DND-41 (cell line): ENCODE results near the gene FAM163B.

Experiments
- ATAC-seq: fragments of 200-7000 bp; cut with Tn5 transposase; 3 replicates; pipeline ENCODE4 v1.9.1; 2021; ENCODE audit warnings: low read depth; ENCODE audit not compliant: insufficient read depth
- DNase-seq: peaks from one replicate; pipeline ENCODE4 v3.0.0-alpha.2; 2020
- H2AFZ ChIP-seq: 2 replicates; pipeline ENCODE4 v1.6.0; 2012; ENCODE audit warnings: low read depth, low read length
- H3K27ac ChIP-seq: 2 replicates; pipeline ENCODE4 v1.5.1; 2012; ENCODE audit warnings: low read length, inconsistent platforms
- H3K27me3 ChIP-seq: fragments of 200-600 bp; sonication (generic); 2 replicates; pipeline ENCODE4 v1.6.0; 2012; ENCODE audit warnings: low read length, mild to moderate bottlenecking, inconsistent platforms; ENCODE audit not compliant: insufficient read depth, poor library complexity
- H3K36me3 ChIP-seq: 2 replicates; pipeline ENCODE4 v1.5.1; 2012; ENCODE audit warnings: low read length, inconsistent platforms; ENCODE audit not compliant: insufficient read depth
- H3K4me1 ChIP-seq: 2 replicates; pipeline ENCODE4 v1.5.1; 2012; ENCODE audit warnings: mild to moderate bottlenecking, low read length; ENCODE audit not compliant: insufficient read depth
- H3K4me2 ChIP-seq: 2 replicates; pipeline ENCODE4 v1.6.0; 2012; ENCODE audit warnings: mild to moderate bottlenecking, moderate library complexity, low read length, inconsistent platforms; ENCODE audit not compliant: insufficient read depth
- H3K4me3 ChIP-seq, 2 experiments: fragments of 200-600 bp in 1 of 2; shearing (Covaris generic) in 1 of 2; 2 replicates each; pipeline ENCODE4 v1.5.1; 2012 to 2016; ENCODE audit warnings: inconsistent platforms in 2 of 2, low read length in 2 of 2, mild to moderate bottlenecking in 2 of 2, low read depth in 1 of 2, moderate library complexity in 1 of 2
- H3K79me2 ChIP-seq: 2 replicates; pipeline ENCODE4 v1.6.0; 2012; ENCODE audit warnings: low read length, inconsistent platforms; ENCODE audit not compliant: insufficient read depth
- H3K9ac ChIP-seq: 2 replicates; pipeline ENCODE4 v1.6.0; 2012; ENCODE audit warnings: low read depth, mild to moderate bottlenecking, inconsistent platforms, low read length, moderate library complexity
- H3K9me3 ChIP-seq: 2 replicates; pipeline ENCODE4 v1.5.1; 2012; ENCODE audit warnings: low read length, moderate library complexity, mild to moderate bottlenecking, inconsistent platforms; ENCODE audit not compliant: insufficient read depth, severe bottlenecking
- H4K20me1 ChIP-seq: 2 replicates; pipeline ENCODE4 v1.6.0; 2012; ENCODE audit warnings: low read length; ENCODE audit not compliant: insufficient read depth
- EZH2 ChIP-seq: IDR thresholded peaks from 3 replicates; pipeline ENCODE4 v1.6.1; 2012; ENCODE audit warnings: borderline replicate concordance, low read depth, mild to moderate bottlenecking, moderate library complexity, low read length, inconsistent platforms; ENCODE audit not compliant: severe bottlenecking
- TF ChIP-seq, protein P1 (sequence below): IDR thresholded peaks from 2 replicates; pipeline ENCODE4 v1.5.1; 2012; ENCODE audit warnings: borderline replicate concordance, low read length, moderate library complexity, mild to moderate bottlenecking; ENCODE audit not compliant: poor library complexity, severe bottlenecking; ENCODE audit errors: extremely low read depth

The FAM163B gene

GRCh38 chr9:133545494-133546286 is 63.5 kb downstream of the FAM163B start:
- no peak overlapping the region for H3K27ac ChIP-seq
- no peaks in the 10 kb centered on the region for H3K4me1 ChIP-seq
- H3K36me3 ChIP-seq, result no peaks in the 10 kb centered on the region
- no peak for ATAC-seq
- H3K4me2 ChIP-seq, result no peak overlapping the region
- no peaks in the 10 kb centered on the region for H4K20me1 ChIP-seq
- TF ChIP-seq EZH2, result no peak
- TF ChIP-seq, protein P1, sequence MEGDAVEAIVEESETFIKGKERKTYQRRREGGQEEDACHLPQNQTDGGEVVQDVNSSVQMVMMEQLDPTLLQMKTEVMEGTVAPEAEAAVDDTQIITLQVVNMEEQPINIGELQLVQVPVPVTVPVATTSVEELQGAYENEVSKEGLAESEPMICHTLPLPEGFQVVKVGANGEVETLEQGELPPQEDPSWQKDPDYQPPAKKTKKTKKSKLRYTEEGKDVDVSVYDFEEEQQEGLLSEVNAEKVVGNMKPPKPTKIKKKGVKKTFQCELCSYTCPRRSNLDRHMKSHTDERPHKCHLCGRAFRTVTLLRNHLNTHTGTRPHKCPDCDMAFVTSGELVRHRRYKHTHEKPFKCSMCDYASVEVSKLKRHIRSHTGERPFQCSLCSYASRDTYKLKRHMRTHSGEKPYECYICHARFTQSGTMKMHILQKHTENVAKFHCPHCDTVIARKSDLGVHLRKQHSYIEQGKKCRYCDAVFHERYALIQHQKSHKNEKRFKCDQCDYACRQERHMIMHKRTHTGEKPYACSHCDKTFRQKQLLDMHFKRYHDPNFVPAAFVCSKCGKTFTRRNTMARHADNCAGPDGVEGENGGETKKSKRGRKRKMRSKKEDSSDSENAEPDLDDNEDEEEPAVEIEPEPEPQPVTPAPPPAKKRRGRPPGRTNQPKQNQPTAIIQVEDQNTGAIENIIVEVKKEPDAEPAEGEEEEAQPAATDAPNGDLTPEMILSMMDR, result no peak
- H3K27me3 ChIP-seq, result no peaks in the 10 kb centered on the region
- H3K9ac ChIP-seq, result no peak overlapping the region
- DNase-seq, result no peak
- no peaks in the 10 kb centered on the region for H3K79me2 ChIP-seq
- no peak overlapping the region for H3K4me3 ChIP-seq
- no peak overlapping the region for H2AFZ ChIP-seq
- H3K9me3 ChIP-seq, result no peaks in the 10 kb centered on the region

GRCh38 chr9:133543772-133544467 is 65.3 kb downstream of the FAM163B start:
- DNase-seq (no peak), ATAC-seq (no peak)
- no peak overlapping the region for H3K9ac ChIP-seq
- H3K4me2 ChIP-seq, result no peak overlapping the region
- no peak overlapping the region for H3K27ac ChIP-seq
- H3K4me1 ChIP-seq, result no peaks in the 10 kb centered on the region
- no peaks in the 10 kb centered on the region for H3K9me3 ChIP-seq
- no peak for TF ChIP-seq EZH2
- TF ChIP-seq, protein P1, result no peak
- H3K4me3 ChIP-seq, result no peak overlapping the region
- no peaks in the 10 kb centered on the region for H3K79me2 ChIP-seq
- H3K36me3 ChIP-seq, result no peaks in the 10 kb centered on the region
- no peak overlapping the region for H2AFZ ChIP-seq
- H4K20me1 ChIP-seq, result no peaks in the 10 kb centered on the region
- H3K27me3 ChIP-seq, result no peaks in the 10 kb centered on the region

GRCh38 chr9:133542002-133542401 is 67.2 kb downstream of the FAM163B start:
- ATAC-seq, result no peak
- Histone ChIP-seq H3K79me2 (no peaks in the 10 kb centered on the region), H3K9ac (no peak overlapping the region), H3K4me2 (no peak overlapping the region), H3K4me1 (no peaks in the 10 kb centered on the region), H3K36me3 (no peaks in the 10 kb centered on the region), H3K4me3 (no peak overlapping the region), H3K9me3 (no peaks in the 10 kb centered on the region), H4K20me1 (no peaks in the 10 kb centered on the region), H3K27me3 (no peaks in the 10 kb centered on the region), H2AFZ (no peak overlapping the region), H3K27ac (no peak overlapping the region)
- DNase-seq, result no peak
- TF ChIP-seq, protein P1, result no peak
- TF ChIP-seq EZH2, result no peak
